Fibroblast of mammary gland (primary cell): ENCODE data around the gene AKAP7.
"Not testable (repeated sequence)": the region's sequence is repeated elsewhere in the genome, so short reads cannot be mapped to it uniquely, and the experiment has no call there.

ENCODE experiments used
- DNase-seq: peaks from one replicate; pipeline ENCODE4 v3.0.0-alpha.2; 2010; ENCODE audit warnings: low read depth
- H3K4me3 ChIP-seq: 2 replicates; pipeline ENCODE4 v1.5.1; 2011; ENCODE audit warnings: low read depth, mild to moderate bottlenecking, low read length, moderate library complexity; ENCODE audit not compliant: control insufficient read depth
- CTCF ChIP-seq: conservative IDR thresholded peaks from 2 replicates; pipeline ENCODE4 v1.5.1; 2011; ENCODE audit warnings: low read depth, low read length, inconsistent platforms; ENCODE audit not compliant: control insufficient read depth, insufficient read depth

The AKAP7 gene

GRCh38 chr6:131314838-131315237 is 179.6 kb downstream of the AKAP7 start:
- TF ChIP-seq CTCF: no peak
- DNase-seq: no peak
- H3K4me3 ChIP-seq: no peak overlapping the region

GRCh38 chr6:131316654-131317053 is 181.4 kb downstream of the AKAP7 start:
- H3K4me3 ChIP-seq: no peak overlapping the region
- DNase-seq: no peak
- no peak for TF ChIP-seq CTCF

GRCh38 chr6:131317516-131317915 is 182.2 kb downstream of the AKAP7 start:
- DNase-seq: peak; percentile 46
- TF ChIP-seq CTCF: no peak
- H3K4me3 ChIP-seq: no peak overlapping the region

- DNase-seq: no peak
- TF ChIP-seq CTCF: no peak
- no peak overlapping the region for H3K4me3 ChIP-seq
These were observed 186.3 kb downstream of the AKAP7 start for GRCh38 chr6:131321589-131321988.

GRCh38 chr6:131322125-131322524 is 186.9 kb downstream of the AKAP7 start:
- no peak for DNase-seq
- TF ChIP-seq CTCF: no peak

GRCh38 chr6:131325669-131326068 is 190.4 kb downstream of the AKAP7 start:
- DNase-seq, H3K4me3 ChIP-seq: not testable (repeated sequence)

More at GRCh38 chr6:131322125-131322524, 186.9 kb downstream of the AKAP7 start:
- no peak overlapping the region for H3K4me3 ChIP-seq

GRCh38 chr6:131328727-131329126 is 193.5 kb downstream of the AKAP7 start:
- not testable (repeated sequence) for H3K4me3 ChIP-seq, DNase-seq

GRCh38 chr6:131331151-131331550 is 195.9 kb downstream of the AKAP7 start:
- TF ChIP-seq CTCF: no peak
- no peak for DNase-seq
- H3K4me3 ChIP-seq: no peak overlapping the region
